ENCODE results near the gene ZNF597. TPM values are rescaled to one million over a fixed set of nuclear protein-coding genes. Genes with fewer than 3 reads are reported as not detected.
A peak's percentile ranks its signal among the peaks of the same experiment; 100 is the strongest.

The ZNF597 gene
- total and polyA plus RNA-seq, 2 experiments from 2014 or later = 1.2 to 2.4 TPM

GRCh38 chr16:3485821-3486505 lies 42.7 kb upstream of the ZNF597 start:
- Mint-ChIP-seq H3K4me1 (peaks cover 9% of the 10 kb centered on the region; the same call in 2 of the 3 replicates), H3K4me3 (no peak overlapping the region), H3K27ac (no peak overlapping the region), H3K36me3 (ENCODE audit: low read depth) (peaks cover 32% of the 10 kb centered on the region), H3K9me3 (no peaks in the 10 kb centered on the region), H3K27me3 (ENCODE audit: insufficient read depth, low read depth, poor library complexity) (peaks cover 12% of the 10 kb centered on the region)
- no peak overlapping the region for H3K4me2 ChIP-seq
- H3K4me1 ChIP-seq (ENCODE audit: insufficient read depth) = peaks cover 7% of the 10 kb centered on the region
- H3K27ac ChIP-seq (ENCODE audit: low read depth) = no peak overlapping the region
- H2AFZ ChIP-seq = no peak overlapping the region
- H3K36me3 ChIP-seq (ENCODE audit: insufficient read depth) = peaks cover 9% of the 10 kb centered on the region; the same call in 1 of the 2 replicates
- H3F3A ChIP-seq (replicated peaks; ENCODE audit: low read depth) = no peaks in the 10 kb centered on the region
- H3K4me3 ChIP-seq = no peak overlapping the region
- 0 out of 2 replicates have a peak, but pooled peaks cover 1% of the 10 kb centered on the region for H4K20me1 ChIP-seq (replicated peaks; ENCODE audit: insufficient read depth)
- no peaks in the 10 kb centered on the region for H3K9me2 ChIP-seq (ENCODE audit: insufficient read depth)
- H3K79me2 ChIP-seq (replicated peaks; ENCODE audit: insufficient read depth) = no peaks in the 10 kb centered on the region
- H3K27me3 ChIP-seq (ENCODE audit: insufficient read depth) = no peaks in the 10 kb centered on the region
- DNase-seq (ENCODE audit: low spot score) = peak; percentile 51
- TF ChIP-seq CTCF (conservative IDR thresholded peaks at IDR 0.05; ENCODE audit: low read depth in 2 of 2) = peak; percentile 28 to 47
- TF ChIP-seq ETS1 (IDR thresholded peaks at IDR 0.05) = no peak
- ATAC-seq = peak; percentile 32

- Histone ChIP-seq H3K27ac (ENCODE audit: low read depth) (no peak overlapping the region), H3F3A (replicated peaks; ENCODE audit: low read depth) (no peaks in the 10 kb centered on the region), H3K9me2 (ENCODE audit: insufficient read depth) (no peaks in the 10 kb centered on the region), H3K36me3 (ENCODE audit: insufficient read depth) (peaks cover 9% of the 10 kb centered on the region; the same call in 1 of the 2 replicates), H3K4me1 (ENCODE audit: insufficient read depth) (peaks cover 11% of the 10 kb centered on the region), H3K79me2 (replicated peaks; ENCODE audit: insufficient read depth) (0 out of 2 replicates have a peak, but pooled peaks cover under 1% of the 10 kb centered on the region), H4K20me1 (replicated peaks; ENCODE audit: insufficient read depth) (0 out of 2 replicates have a peak, but pooled peaks cover 5% of the 10 kb centered on the region), H2AFZ (no peak overlapping the region), H3K4me3 (no peak overlapping the region), H3K4me2 (no peak overlapping the region), H3K27me3 (ENCODE audit: insufficient read depth) (no peaks in the 10 kb centered on the region)
- H3K27me3 Mint-ChIP-seq (ENCODE audit: insufficient read depth, low read depth, poor library complexity) = peaks cover 14% of the 10 kb centered on the region
- no peak overlapping the region for H3K27ac Mint-ChIP-seq
- no peak for ATAC-seq
- no peak for DNase-seq (ENCODE audit: low spot score)
- no peak overlapping the region for H3K4me3 Mint-ChIP-seq
- H3K9me3 Mint-ChIP-seq = no peaks in the 10 kb centered on the region
- H3K36me3 Mint-ChIP-seq (ENCODE audit: low read depth) = peaks cover 34% of the 10 kb centered on the region
- peaks cover 11% of the 10 kb centered on the region; the same call in 2 of the 3 replicates for H3K4me1 Mint-ChIP-seq
- no peak for TF ChIP-seq NANOG (IDR thresholded peaks at IDR 0.05; ENCODE audit: borderline replicate concordance)
- TF ChIP-seq EZH2phosphoT487 (IDR thresholded peaks at IDR 0.05; ENCODE audit: unreplicated experiment) = no peak
- TF ChIP-seq CTCF (conservative IDR thresholded peaks at IDR 0.05; ENCODE audit: low read depth in 2 of 2) = no peak
- TF ChIP-seq POLR2AphosphoS5 (IDR thresholded peaks at IDR 0.05; ENCODE audit: low read depth) = no peak
- no peak for TF ChIP-seq EZH2 (IDR thresholded peaks at IDR 0.05; ENCODE audit: low read depth, unreplicated experiment)
- TF ChIP-seq ZNF462 (CRISPR knock-in tag; IDR thresholded peaks at IDR 0.05) = no peak
- TF ChIP-seq ZNF114 (CRISPR knock-in tag; IDR thresholded peaks at IDR 0.05) = no peak
These were observed 41.9 kb upstream of the ZNF597 start for GRCh38 chr16:3485097-3485745.

Measured in GM23338 (cell line).